DOHH2 (cell line): Measurements from ENCODE around the gene HPCA.

Experiments used
- H3F3A ChIP-seq: fragments of 200-600 bp; sonication (generic), shearing (Covaris generic); 2 replicates; pipeline ENCODE4 v1.6.0; 2016; ENCODE audit warnings: antibody characterized with exemption, mild to moderate bottlenecking; ENCODE audit not compliant: control insufficient read depth, insufficient read depth
- H3K27ac ChIP-seq: fragments of 200-600 bp; sonication (generic); 2 replicates; pipeline ENCODE4 v1.5.1; 2014; ENCODE audit warnings: low read depth, mild to moderate bottlenecking, low read length, moderate library complexity
- H3K27me3 ChIP-seq: fragments of 200-600 bp; sonication (generic); 2 replicates; pipeline ENCODE4 v1.6.1; 2014; ENCODE audit warnings: mild to moderate bottlenecking, low read length, mixed read lengths; ENCODE audit not compliant: control insufficient read depth
- H3K36me3 ChIP-seq: fragments of 200-600 bp; sonication (generic); 2 replicates; pipeline ENCODE4 v1.6.1; 2014; ENCODE audit warnings: mild to moderate bottlenecking, low read length, moderate library complexity, mixed read lengths; ENCODE audit not compliant: control insufficient read depth
- H3K4me1 ChIP-seq: fragments of 200-600 bp; sonication (generic); 2 replicates; pipeline ENCODE4 v1.6.1; 2014; ENCODE audit warnings: mild to moderate bottlenecking, low read length, mixed read lengths; ENCODE audit not compliant: control insufficient read depth
- H3K4me2 ChIP-seq: fragments of 200-600 bp; sonication (generic); 2 replicates; pipeline ENCODE4 v1.6.0; 2014; ENCODE audit warnings: mild to moderate bottlenecking, low read length, moderate library complexity
- H3K4me3 ChIP-seq: fragments of 200-600 bp; sonication (generic); 2 replicates; pipeline ENCODE4 v1.5.1; 2014; ENCODE audit warnings: mild to moderate bottlenecking, low read length, mixed read lengths
- H3K79me2 ChIP-seq: fragments of 200-600 bp; sonication (generic); 2 replicates; pipeline ENCODE4 v1.6.1; 2014; ENCODE audit warnings: mild to moderate bottlenecking, low read length, mixed read lengths; ENCODE audit not compliant: control insufficient read depth
- H3K9me2 ChIP-seq: fragments of 200-600 bp; sonication (generic); replicated peaks from 2 replicates; pipeline ENCODE4 v1.6.1; 2014; ENCODE audit warnings: mild to moderate bottlenecking, low read length, mixed read lengths; ENCODE audit not compliant: control insufficient read depth
- H3K9me3 ChIP-seq: fragments of 200-600 bp; sonication (generic); 2 replicates; pipeline ENCODE4 v1.6.1; 2014; ENCODE audit warnings: antibody characterized with exemption, low read length, mixed read lengths; ENCODE audit not compliant: control insufficient read depth, insufficient read depth
- H4K20me1 ChIP-seq: fragments of 200-600 bp; sonication (generic); 2 replicates; pipeline ENCODE4 v1.6.0; 2014; ENCODE audit warnings: low read depth, mild to moderate bottlenecking, antibody characterized with exemption, low read length, moderate library complexity; ENCODE audit not compliant: control insufficient read depth, insufficient read depth
- EZH2phosphoT487 ChIP-seq: fragments of 200-600 bp; sonication (generic); IDR thresholded peaks from 2 replicates; pipeline ENCODE4 v1.6.1; 2017; ENCODE audit warnings: borderline replicate concordance, mild to moderate bottlenecking, antibody characterized with exemption, low read length, moderate library complexity, mixed read lengths
- TF ChIP-seq, protein P1 (sequence below): fragments of 200-600 bp; sonication (generic); IDR thresholded peaks from one replicate; pipeline ENCODE4 v1.5.1; 2014; ENCODE audit warnings: antibody characterized with exemption, mild to moderate bottlenecking, low read depth, low read length; ENCODE audit not compliant: poor library complexity, severe bottlenecking

Gene HPCA

GRCh38 chr1:32886004-32886827 is at the start of gene HPCA:
Gene HPCA, plus strand, starts transcription at chr1:32886491. Its CDS starts 2,408 bp downstream, at chr1:32888899.
- H3K27me3 ChIP-seq = peaks cover 22% of the 10 kb centered on the region; the same call in 1 of the 2 replicates
- no peaks in the 10 kb centered on the region for H3F3A ChIP-seq
- H3K9me3 ChIP-seq = no peaks in the 10 kb centered on the region
- H3K4me2 ChIP-seq = no peak within 1 kb of the TSS
- H3K9me2 ChIP-seq = no peaks in the 10 kb centered on the region
- no peaks in the 10 kb centered on the region for H3K4me1 ChIP-seq
- H3K4me3 ChIP-seq = no peak within 1 kb of the TSS
- no peaks in the 10 kb centered on the region for H3K79me2 ChIP-seq
- H3K27ac ChIP-seq = no peak within 1 kb of the TSS
- TF ChIP-seq EZH2phosphoT487 = no peak
- TF ChIP-seq, protein P1, sequence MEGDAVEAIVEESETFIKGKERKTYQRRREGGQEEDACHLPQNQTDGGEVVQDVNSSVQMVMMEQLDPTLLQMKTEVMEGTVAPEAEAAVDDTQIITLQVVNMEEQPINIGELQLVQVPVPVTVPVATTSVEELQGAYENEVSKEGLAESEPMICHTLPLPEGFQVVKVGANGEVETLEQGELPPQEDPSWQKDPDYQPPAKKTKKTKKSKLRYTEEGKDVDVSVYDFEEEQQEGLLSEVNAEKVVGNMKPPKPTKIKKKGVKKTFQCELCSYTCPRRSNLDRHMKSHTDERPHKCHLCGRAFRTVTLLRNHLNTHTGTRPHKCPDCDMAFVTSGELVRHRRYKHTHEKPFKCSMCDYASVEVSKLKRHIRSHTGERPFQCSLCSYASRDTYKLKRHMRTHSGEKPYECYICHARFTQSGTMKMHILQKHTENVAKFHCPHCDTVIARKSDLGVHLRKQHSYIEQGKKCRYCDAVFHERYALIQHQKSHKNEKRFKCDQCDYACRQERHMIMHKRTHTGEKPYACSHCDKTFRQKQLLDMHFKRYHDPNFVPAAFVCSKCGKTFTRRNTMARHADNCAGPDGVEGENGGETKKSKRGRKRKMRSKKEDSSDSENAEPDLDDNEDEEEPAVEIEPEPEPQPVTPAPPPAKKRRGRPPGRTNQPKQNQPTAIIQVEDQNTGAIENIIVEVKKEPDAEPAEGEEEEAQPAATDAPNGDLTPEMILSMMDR = peak; percentile 49
- no peaks in the 10 kb centered on the region for H3K36me3 ChIP-seq
- no peaks in the 10 kb centered on the region for H4K20me1 ChIP-seq

- Histone ChIP-seq H3K4me1 (no peaks in the 10 kb centered on the region), H3K4me3 (no peak overlapping the region), H3K79me2 (no peaks in the 10 kb centered on the region), H3K9me3 (no peaks in the 10 kb centered on the region), H3K27ac (no peak overlapping the region), H3K9me2 (no peaks in the 10 kb centered on the region), H3F3A (no peaks in the 10 kb centered on the region), H3K36me3 (peaks cover 28% of the 10 kb centered on the region), H4K20me1 (no peaks in the 10 kb centered on the region), H3K27me3 (no peaks in the 10 kb centered on the region), H3K4me2 (no peak overlapping the region)
- TF ChIP-seq, protein P1 = no peak
- TF ChIP-seq EZH2phosphoT487 = no peak
Observed at GRCh38 chr1:32848354-32849063, 37.8 kb upstream of the HPCA start.

DNA sequence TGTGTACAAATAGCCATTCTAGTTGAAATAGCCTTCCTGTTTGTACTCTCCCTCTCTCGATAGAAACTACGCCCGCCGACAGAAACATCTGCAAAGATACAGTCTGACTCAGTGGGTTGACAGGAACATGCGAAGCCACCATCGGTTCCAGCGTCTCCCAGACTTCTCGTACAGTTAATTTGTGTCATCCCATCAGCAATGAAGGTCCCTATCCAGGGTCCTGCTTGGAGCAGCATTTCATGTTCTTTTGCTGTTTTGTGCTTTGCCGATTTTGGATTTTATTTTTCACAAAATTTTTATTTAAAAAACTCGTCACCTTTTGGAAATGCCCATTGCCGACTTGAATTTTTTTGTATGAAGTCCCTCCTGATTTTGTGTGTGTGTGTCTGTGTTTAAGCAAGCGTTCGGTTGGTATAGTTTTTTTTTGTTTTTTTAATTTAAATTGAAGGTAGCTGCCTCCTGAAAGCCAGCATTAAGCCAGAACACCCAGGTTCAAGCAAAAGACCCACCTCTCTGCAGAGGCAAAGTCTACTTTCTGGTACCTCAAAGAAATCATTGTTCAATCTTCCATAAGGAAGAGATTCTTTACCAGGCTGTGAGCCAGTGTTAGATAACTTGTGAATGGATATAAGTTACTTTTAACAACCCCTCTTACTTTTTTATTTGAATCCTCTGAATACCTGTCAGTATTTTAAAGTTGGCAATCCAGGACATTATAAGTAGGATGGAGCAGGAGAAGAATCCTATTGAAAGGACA is 30.3 kb upstream of the HPCA start:
- no peaks in the 10 kb centered on the region for H4K20me1 ChIP-seq
- no peak for TF ChIP-seq EZH2phosphoT487
- TF ChIP-seq, protein P1 = no peak
- no peaks in the 10 kb centered on the region for H3K79me2 ChIP-seq
- no peak overlapping the region for H3K27ac ChIP-seq
- no peak overlapping the region for H3K4me2 ChIP-seq
- H3F3A ChIP-seq = no peaks in the 10 kb centered on the region
- no peaks in the 10 kb centered on the region for H3K4me1 ChIP-seq
- H3K9me3 ChIP-seq = no peaks in the 10 kb centered on the region
- H3K9me2 ChIP-seq = no peaks in the 10 kb centered on the region
- H3K36me3 ChIP-seq = peaks cover 59% of the 10 kb centered on the region
- no peak overlapping the region for H3K4me3 ChIP-seq
- no peaks in the 10 kb centered on the region for H3K27me3 ChIP-seq
